ENCODE measurements around the gene STK40.
A peak's percentile ranks its signal among the peaks of the same experiment; 100 is the strongest.

Gene STK40

DNA sequence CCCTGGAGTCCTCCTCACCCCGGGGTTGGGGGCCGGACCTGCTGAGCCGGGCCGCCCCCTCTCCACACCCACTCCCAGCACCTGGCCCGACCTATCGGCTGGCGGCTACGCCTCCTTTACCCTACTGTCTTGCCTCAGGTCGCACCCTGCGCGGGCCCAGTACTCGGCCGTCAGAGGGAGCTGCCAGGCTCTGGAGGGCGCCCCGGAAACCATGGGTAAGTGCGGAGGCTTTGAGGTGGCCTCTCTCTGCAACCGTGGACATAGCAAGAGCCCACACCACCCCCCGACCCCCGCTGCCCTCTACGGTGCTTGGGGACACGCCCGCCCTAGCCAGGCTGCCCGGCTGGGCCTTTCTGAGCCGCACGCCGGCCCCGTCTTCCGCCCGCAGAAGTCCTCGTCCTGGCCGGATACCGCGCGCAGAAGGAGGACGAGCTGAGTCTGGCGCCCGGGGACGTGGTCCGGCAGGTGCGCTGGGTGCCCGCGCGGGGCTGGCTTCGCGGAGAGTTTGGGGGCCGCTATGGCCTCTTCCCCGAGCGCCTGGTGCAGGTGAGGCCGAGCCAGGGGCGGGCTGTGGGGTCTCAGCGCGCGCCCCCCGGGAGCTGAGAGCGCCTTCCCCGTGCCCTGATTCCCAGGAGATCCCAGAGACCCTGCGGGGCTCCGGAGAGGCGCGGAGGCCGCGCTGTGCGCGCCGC lies 79.4 kb downstream of the STK40 start, which contains the start of gene SH3D21:
Gene SH3D21, plus strand, starts transcription at position 159 of the 692 bp plus-strand sequence. Its CDS starts 53 bp downstream, at position 212.
- peak; percentile 81 for DNase-seq

GRCh38 chr1:36305915-36306209 lies 79.9 kb downstream of the STK40 start:
- peak; percentile 33 for DNase-seq

DNA sequence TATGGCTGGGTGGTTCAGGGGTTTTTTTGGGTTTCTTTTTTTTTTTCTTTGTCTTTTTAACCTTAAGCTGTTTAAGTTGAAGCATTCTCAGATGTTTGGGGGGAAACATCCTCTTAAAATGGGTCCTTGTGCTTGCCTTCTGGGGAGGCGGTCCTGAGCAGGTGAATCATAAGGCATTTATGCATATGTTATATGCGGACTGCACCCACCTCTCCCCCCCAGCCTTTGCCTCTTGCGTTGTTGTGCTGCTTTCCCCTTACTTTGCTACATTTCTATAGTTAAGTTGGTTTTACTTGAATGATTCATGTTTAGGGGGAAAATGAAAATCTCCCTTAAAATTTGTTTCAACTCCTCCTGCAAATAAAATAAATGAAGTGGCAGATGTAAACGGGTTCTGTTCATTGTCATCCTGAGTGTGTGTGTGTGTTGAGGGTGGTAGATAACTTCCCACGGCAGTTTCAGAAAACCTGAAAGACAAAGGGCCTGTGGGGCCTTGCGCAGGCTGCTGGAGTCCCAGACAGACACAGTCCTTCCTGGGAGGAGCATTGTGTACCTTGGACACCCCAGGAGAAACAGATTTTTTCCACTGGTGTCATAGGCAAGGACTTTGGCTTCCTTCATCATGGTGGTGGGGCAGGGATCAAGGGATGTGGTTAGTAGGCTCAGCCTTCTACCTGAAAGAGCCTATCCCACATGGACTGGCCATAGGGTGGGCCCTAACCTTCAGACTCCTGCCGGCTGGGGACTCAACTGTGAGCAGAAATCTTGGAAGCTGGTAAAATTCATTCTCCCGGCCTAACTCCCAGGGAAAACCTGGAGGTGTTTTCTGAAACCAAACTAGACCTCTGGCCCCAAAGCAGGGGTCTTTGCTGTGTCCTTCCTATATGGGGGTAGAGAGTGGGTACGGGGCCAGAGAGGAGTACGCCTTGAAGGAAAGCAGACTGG lies 80.5 kb downstream of the STK40 start:
- DNase-seq, result no peak

GRCh38 chr1:36304521-36304920 lies 81.2 kb downstream of the STK40 start:
- DNase-seq, result no peak

GRCh38 chr1:36303650-36304360 lies 81.9 kb downstream of the STK40 start:
- DNase-seq, result no peak

DNA sequence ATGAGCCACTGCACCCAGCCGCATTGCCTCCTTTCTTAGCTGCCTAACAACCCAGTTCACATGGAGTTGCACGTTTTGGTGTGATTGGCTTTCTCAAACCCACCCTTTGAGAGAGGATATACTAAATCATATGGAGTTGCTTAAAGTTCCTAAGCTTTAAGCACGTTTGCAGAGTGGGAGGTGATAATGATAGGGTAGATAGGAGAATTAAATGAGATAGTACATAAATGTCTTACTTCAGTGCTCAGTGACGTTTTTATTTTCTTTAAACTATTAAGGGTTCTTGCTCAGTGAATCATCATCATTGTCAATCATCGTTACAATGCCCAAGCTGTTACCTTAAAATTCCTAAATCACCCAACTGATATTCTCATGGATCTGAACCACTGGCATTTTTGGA lies 82.5 kb downstream of the STK40 start:
- no peak for DNase-seq

- no peak for DNase-seq
These were observed 84.5 kb downstream of the STK40 start for GRCh38 chr1:36301220-36301619.

DNA sequence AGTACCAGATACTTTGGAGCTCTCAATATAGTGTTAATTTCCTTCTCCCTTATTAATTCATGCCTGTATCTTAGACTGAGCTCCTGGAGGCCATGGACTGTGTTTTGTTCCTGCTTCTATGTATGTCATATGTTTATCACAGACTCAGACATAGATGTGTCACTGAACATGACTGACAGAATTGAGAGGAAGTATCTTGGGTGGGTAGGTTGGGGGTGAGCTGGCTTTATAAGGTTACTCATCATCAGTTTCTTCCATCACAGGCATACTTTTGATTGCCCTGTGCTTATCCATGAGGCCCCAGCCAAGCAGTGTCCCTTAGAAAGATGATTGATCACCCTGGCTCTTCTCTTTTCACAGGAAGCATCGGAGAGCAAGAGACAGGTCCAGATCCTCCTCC lies 85.2 kb downstream of the STK40 start:
- no peak for DNase-seq

GRCh38 chr1:36298640-36299039 lies 87.1 kb downstream of the STK40 start:
- no peak for DNase-seq

DNA sequence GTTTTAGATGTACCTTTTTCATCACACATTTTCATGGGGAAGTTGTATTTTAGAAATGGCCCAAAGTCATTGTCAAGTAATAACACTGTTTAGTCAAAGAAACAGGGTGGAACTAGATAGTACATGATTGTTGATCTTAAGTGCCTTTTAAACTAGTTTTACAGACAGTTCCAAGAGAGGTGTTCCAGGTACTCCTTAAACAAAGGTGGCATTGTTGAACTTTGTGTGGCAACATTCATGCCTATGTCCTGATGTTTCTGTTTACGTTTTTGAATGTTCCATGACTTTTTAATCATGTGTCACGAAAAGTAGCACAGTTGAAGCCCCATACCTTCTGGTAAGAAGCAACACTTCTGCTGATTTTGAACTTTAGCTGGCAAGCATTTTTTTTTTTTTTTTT lies 88.7 kb downstream of the STK40 start:
- DNase-seq, result no peak

GRCh38 chr1:36295390-36295789 lies 90.3 kb downstream of the STK40 start:
- no peak for DNase-seq

All from NCI-H1105 treated with DMSO at 0.1 percent for 48 hours (cell line).